Neural cell (in vitro differentiated cells): Measurements from ENCODE around the gene ADARB2.

ENCODE experiments used
- EP300 ChIP-seq: fragments of 450-650 bp; conservative IDR thresholded peaks from 2 replicates; pipeline ENCODE4 v1.6.1; 2014; ENCODE audit warnings: antibody characterized with exemption, mild to moderate bottlenecking, moderate library complexity; ENCODE audit not compliant: poor library complexity, severe bottlenecking
- EZH2 ChIP-seq: fragments of 200-600, 300-800 bp; shearing (Covaris generic), sonication (generic); IDR thresholded peaks from 2 replicates; pipeline ENCODE4 v1.6.1; 2014; ENCODE audit warnings: antibody characterized with exemption, low read length, borderline replicate concordance, mild to moderate bottlenecking; ENCODE audit not compliant: insufficient read depth, poor library complexity, severe bottlenecking
- POLR2AphosphoS5 ChIP-seq: IDR thresholded peaks from 2 replicates; pipeline ENCODE4 v1.6.1; 2012
- SMC3 ChIP-seq: fragments of 450-650 bp; conservative IDR thresholded peaks from 2 replicates; pipeline ENCODE4 v1.6.1; 2014; ENCODE audit warnings: antibody characterized with exemption, mild to moderate bottlenecking, moderate library complexity; ENCODE audit not compliant: poor library complexity
- TF ChIP-seq, protein P1 (sequence below): fragments of 450-650 bp; IDR thresholded peaks from 2 replicates; pipeline ENCODE4 v1.5.1; 2014; ENCODE audit warnings: antibody characterized with exemption, mild to moderate bottlenecking, moderate library complexity; ENCODE audit not compliant: poor library complexity, severe bottlenecking

DNA sequence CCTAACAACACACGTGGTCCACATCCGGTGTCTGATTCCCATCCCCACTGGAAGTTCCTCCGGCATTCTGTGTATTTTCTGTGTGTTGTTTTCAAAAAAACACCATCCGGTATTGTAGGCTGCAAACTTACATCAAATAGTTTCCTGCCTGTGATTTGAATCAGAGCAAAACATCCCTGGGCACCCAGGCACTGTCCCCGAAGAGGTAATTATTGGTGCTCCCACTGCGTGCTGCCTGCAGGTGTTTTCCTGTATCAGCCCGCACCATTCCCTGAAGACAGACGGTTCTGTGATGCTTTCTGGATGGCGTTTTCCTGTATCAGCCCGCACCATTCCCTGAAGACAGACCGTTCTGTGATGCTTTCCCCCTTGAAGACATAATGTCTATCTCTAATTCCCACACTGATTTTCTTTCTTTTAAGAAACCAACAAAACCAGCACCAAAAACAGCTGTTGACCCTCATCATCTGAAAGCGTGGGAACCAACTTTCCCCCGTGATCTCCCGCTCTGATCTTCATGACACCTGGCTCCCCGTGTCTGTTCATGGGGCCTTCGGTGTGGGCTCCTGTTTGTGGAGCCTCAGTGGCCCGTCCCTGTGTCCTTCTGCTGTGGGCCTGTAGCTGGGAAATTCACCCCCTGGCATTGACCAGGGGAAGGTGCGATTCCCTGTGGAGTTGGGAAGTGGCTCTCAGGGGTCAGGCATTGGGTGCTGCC is 205.3 kb downstream of the ADARB2 start:
- TF ChIP-seq, protein P1, sequence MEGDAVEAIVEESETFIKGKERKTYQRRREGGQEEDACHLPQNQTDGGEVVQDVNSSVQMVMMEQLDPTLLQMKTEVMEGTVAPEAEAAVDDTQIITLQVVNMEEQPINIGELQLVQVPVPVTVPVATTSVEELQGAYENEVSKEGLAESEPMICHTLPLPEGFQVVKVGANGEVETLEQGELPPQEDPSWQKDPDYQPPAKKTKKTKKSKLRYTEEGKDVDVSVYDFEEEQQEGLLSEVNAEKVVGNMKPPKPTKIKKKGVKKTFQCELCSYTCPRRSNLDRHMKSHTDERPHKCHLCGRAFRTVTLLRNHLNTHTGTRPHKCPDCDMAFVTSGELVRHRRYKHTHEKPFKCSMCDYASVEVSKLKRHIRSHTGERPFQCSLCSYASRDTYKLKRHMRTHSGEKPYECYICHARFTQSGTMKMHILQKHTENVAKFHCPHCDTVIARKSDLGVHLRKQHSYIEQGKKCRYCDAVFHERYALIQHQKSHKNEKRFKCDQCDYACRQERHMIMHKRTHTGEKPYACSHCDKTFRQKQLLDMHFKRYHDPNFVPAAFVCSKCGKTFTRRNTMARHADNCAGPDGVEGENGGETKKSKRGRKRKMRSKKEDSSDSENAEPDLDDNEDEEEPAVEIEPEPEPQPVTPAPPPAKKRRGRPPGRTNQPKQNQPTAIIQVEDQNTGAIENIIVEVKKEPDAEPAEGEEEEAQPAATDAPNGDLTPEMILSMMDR = no peak
- TF ChIP-seq SMC3 = no peak
- no peak for TF ChIP-seq EZH2
- no peak for TF ChIP-seq POLR2AphosphoS5
- TF ChIP-seq EP300 = no peak
